Hematopoietic multipotent progenitor cell treated with erythropoietin and hydrocortisone succinate and interleukin-3 and kit ligand, for 17 days (in vitro differentiated cells): ENCODE results near the gene GRK4.

ENCODE experiments used
- DNase-seq: peaks from one replicate; pipeline ENCODE4 v3.0.0-alpha.2; 2015; ENCODE audit warnings: low spot score

Gene GRK4

DNA sequence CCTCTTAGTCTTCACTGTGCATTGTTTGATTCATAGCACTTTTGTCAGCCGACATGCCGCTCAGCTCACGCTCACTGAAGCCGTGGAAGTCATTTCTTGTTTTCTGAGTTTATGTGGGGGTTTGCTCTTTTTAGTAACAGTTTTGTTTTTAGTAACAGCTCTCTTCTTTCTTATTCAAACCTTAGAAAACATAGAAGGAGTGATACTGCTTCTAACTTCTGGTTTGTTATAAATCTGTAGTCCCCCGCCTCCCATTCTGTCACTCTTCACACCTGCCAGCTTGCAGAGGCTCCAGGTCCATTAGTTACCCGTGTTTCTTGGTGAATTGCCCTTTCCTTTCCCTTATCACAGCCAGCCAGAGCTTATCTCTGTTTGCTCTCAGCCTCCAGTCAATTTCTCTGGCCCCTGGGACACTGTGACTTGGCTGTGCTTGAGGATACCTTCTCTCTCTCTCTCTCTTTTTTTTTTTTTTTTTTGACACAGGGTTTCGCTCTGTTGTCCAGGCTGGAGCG is 50.5 kb downstream of the GRK4 start:
- DNase-seq = no peak

DNA sequence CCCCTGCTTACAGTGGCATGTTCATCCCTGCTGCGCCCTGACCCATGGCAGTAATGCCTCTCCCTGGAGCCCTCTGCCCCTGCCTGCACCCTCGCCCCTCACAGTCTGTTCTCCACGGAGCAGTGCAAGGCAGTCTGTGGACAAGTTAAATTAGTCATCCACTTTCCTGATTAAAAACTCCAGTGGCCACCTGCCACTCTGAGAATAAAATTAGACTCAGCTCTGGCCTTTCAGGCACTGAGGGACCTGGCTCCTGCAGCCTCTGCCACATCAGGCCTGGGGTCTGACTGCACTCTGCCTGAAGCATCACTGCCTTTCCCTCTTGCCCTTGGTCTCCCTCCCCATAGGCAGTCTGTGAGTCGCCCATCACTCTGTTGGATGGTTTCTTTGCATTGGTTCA is 53.6 kb downstream of the GRK4 start:
- DNase-seq = no peak

DNA sequence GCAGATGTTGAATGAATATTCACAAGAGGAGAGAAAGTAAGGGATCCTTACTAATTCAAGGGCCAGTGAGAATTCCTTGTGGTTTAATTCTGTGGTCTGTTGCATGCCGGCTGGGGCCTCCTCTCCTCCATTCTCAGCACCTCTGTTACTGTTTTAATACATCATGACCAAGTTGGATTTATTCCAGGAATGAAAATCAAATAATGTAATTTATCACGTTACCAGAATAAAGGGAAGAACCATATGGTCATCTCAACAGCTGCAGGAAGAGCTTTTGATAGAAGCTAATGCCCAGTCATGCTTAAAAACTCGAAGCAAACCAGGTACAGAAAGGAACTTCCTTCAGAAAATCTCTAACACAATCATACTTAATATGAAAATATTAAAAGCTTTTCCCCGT is 54.1 kb downstream of the GRK4 start:
- no peak for DNase-seq

DNA sequence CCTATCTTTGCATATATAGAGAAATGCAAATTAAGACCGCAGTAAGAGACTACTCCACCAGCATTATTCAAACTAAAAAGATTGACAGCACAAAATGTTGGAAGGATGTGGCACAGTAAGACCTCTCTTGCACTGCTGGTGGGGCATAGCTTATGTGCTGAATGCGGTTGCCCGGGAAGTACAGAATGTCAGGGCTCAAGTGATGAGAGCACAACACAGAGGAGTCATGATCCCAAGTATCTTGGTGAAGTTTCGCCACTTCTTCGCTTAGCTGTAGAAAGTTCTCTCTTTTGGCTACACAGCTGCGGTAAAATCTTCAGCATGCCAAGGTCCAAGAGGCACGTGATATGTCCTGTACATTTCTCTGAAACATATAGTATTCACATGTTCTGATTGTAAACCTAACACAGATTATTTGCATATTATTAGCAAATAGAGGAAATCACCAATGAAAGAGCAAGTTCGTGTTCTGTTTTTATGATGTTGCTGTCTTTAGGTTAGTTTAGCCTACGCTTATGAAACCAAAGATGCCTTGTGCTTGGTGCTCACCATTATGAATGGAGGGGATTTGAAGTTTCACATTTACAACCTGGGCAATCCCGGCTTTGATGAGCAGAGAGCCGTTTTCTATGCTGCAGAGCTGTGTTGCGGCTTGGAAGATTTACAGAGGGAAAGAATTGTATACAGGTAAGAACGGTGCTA is 55.9 kb downstream of the GRK4 start:
- no peak for DNase-seq

DNA sequence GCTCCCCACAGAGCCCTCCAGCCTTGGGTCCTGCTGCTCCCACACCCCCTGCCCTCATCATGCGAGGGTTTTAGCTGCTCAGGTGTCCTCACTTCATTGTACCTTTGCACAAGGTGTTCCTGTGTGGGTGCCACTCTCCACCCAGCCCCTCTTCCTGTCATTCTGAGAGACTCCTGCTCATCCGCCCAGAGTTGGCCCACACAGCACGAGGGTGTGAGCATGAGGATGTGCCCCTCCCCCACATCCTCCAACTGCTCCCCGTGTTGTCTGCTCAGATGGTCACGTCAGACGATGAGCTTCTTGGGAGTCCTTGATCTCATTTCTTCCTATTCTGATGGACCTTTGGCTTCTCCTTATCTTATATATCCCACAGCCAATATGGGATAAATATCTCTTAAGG is 57.8 kb downstream of the GRK4 start:
- DNase-seq = no peak

DNA sequence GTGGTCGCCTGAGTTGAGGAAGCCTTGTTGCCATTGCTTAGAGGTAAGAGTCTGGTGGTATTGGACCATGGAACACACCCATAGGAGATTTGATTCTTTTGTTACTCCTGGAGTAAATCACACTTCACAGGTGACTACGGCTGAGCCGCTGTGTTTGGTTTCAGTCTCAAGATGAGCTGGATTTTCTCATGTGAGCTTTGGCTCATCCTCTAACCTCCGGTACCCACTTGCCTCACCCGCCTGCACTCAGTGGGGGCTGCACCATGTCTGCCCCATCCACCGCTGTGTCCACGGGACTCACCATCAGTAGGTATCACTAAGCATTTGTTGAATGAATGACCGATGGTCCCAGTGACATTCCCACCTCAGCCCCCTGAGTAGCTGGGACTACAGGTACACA is 58.3 kb downstream of the GRK4 start:
- no peak for DNase-seq

DNA sequence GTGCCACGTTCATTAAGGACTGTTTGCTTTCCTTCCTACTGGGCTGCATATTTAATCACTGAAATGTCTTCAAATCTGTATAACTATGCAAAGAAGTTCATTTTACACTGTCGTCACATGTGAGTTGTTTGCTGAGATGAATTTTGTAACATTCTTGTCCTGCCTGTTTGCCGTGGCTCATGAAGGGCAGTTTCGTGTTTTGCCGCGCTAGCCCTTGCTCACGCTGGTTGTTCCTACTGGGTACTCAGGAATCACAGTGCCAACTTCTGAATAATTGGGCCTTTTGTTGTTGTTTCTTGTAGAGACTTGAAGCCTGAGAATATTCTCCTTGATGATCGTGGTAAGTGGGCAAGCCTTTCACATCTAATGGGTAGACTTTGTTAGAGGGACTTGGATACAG is 58.7 kb downstream of the GRK4 start:
- no peak for DNase-seq

DNA sequence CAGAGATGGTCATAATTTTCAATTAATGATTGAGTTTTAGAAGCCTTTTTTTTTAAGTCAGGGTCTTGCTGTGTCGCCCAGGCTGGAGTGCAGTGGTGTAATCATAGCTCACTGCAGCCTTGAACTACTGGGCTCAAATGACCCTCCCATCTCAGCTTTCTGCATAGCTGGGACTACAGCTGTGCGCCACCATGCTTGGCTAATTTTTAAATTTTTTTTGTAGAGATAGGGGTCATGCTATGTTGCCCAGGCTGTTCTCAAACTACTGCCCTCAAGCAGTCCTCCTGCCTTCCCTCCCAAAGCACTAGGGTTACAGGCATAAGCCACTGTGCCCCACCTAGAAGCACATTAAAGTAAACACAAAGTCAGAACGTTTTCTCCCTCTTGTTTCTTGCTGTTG is 59.3 kb downstream of the GRK4 start:
- DNase-seq = no peak

DNA sequence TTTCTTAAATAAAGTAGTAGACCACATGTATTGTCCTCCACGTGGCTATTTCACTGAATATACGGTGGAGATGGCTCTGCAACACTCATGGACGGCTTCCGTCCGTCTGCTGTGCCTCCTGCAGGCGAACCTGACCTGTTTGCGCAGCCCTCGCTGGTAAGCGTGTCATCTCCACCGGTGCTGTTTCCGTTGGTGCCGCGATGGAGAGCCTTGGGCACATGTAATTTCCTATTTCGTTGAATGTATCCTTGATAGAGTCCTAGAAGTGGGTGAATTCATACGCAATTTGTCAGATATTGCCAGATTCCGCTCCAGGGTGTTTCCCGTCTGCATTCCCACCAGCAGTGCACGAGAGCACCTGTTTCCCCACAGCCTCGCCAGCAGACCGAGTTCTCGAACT is 62.5 kb downstream of the GRK4 start:
- DNase-seq = no peak

DNA sequence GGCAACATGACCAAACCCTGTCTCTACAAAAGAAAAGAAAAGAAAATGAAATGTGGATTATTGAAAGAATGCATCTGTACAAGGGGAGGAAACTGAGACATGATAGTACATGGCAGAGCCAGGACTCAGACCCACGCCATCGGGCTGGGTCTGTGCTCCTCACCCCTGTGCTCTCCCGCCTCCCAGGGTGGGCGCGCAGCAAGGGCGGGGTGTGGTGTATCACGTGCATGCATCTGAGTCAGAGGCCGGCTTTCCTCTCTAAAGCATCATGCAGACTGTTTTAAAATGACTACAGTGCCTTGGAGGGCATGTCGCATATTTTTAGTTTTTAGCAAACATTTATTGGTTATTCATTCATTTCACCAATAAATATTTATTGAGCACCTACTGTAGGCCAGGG is 63.2 kb downstream of the GRK4 start:
- no peak for DNase-seq

DNA sequence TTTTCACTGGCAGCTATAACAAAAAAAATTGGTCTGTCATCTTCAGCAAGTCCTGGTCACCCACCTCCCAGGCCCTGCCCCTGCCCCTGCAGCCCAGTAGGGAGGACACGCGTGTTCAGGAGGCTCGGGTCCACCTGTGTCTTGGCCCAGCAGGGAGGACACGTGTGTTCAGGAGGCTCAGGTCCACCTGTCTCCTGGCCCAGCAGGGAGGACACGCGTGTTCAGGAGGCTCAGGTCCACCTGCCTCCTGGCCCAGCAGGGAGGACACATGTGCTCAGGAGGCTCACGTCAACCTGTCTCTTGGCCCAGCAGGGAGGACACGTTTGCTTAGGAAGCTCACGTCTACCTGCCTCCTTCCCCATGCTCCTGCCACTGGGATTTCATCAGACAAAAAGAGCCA is 66.1 kb downstream of the GRK4 start:
- DNase-seq = no peak

DNA sequence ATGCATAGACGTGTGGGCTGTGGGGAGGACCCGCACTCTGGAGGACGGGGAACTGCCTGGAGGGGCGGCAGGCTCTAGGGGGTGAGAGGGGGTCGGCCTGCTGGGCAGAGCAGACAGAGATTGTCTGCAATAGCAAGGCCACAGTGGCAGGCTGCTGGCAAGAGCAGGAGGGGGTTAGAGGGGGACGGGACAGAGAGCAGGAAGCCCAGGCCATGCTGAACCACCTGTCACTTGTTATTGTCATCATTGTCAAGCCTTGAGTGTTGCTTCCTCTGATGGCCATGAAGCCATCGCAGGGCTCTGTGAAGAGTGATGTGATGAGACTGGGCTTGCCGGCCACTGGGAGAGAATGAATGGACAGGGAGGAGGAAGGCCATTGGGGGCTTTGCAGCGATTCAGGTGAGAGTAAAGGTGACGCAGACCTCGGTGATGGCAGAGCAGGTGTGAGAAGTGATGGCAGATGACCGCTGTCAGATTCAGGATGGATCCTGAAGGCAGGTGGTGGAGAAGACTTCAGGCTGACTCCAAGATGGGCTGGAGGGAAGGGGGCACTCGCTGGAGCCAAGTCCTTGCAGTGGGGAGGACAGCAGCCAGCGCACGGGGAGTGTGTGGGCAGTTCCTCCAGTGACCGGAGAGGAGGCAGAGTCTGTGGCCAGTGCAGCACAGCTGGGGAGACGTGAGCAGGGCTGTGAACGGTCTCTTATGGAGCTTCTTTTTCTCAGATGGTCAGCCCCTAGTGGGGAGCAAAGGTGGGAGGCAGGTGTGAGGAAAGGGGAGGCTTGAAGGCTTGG is 67.4 kb downstream of the GRK4 start:
- DNase-seq = no peak

DNA sequence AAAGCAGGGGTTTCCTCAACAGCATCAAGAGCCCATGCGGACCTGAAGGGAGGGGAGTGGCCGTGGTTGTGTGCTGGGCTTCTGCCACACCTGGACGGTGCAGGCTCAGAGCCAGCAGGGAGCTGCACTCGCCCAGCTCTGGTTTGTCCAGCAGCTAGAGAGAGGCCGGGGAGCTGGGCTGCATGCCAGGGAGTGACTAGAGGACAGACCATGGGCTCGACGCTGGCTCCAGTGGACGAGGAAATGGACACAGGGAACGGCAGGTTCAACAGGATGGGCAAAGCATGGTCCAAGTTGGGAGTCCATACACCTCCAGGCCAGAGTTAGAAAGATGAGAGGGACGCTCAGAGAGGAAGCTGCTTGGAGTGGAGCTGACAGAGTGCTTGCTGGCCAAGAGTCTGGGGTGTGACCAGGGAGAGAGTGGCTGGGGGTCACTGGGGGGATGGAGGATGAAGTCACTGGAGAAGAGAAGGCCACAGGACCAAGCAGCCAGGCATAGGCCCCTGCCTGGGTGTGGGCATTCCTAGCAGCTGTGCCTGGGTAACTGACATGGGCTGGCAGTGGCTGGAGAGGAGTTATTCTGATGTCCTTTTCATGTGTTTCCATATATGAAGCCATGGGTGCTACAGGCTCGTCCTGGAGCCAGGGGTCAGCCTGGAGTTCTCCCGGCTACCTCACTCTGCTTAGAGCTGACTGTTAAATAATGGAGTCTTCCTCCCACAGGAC is 68.1 kb downstream of the GRK4 start:
- no peak for DNase-seq

DNA sequence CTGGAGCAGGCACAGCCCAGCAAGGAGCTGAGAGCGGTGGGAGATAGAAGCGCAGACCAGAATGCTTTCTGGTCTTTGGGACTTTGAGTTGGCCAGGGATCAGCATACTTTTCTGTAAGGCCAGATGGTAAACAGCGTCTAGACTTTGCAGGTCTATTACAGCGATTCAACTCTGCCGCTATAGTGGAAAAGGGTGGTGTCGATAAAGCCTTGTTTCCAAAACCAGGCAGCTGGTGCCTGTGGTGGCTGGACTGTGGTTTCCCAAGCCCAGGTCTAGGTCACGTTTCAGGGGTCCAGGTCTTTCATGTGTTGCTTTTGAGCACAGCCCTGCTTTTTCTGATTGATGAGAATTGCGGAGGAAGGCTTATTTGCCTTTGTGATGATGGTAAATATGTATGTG is 70.9 kb downstream of the GRK4 start:
- DNase-seq = no peak

DNA sequence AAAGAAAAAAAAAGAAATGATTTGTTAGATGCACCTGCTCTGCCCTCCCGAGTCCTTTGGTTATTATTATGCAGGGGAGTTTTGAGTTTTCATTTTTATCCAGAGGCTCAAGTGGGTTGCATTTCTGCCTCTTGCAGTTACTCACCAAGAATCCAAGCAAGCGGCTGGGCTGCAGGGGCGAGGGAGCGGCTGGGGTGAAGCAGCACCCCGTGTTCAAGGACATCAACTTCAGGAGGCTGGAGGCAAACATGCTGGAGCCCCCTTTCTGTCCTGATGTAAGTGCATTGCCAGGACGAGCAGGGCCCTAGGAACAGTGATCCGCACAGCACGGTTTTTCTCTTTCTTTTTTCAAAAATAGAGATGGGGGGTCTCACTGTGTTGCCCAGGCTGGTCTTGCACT is 71.9 kb downstream of the GRK4 start:
- no peak for DNase-seq

DNA sequence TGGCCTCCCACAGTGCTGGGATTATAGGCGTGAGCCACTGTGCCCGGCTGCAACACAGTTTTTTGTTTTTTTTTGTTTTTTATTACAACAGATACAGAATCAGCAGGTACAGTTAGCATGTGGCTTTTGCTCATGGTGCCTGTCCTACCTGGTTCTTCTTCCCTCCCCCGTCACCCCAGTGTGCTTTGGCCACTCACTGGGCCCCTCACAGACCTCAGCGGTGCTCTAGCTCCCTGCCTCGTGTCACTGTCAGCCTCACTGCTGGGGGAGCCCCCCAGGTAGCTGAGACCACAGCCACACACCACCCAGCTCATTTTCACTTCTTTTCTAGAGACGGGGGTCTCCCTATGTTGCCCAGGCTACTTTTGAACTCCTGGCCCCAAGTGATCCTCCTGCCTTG is 72.3 kb downstream of the GRK4 start:
- DNase-seq = no peak

DNA sequence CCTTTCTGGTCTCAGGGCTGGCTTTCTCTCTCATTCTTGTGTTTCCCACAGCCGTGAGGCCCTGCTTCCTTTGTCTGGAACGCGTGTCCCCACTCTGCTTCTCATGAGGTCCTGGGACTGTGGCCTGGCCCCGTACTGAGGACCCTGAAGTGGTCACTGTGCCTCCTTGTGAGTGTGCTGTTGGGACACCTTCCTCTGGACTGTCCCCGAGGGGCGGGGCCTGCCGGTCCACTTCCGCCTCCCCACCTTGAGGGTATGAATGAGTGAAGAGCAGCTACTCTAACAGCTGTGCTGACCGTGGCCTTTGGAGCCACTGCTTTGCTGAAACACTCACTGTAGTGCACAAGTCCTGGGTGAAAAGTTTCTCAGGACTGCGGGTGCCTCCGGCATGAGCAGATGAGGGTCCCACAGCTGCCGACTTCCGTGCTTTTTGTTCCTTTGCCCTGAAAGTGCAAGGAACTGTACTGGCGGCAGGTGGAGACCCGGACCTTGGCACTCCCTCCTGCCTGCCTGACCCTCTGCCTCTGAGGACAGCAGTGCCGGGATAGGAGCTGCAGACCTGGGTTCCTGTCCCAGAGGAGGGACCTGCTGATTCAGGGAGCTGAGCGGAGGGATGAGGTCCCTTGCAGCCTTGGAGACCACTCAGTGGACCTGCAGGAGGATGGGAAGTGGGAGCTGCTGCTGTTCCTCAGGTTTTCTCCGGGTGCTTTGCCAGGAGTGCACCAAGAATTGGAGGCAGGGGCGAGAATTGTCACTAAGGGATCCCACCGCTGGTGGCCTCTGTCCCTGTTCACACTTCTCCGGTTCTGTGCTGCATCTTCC is 73.0 kb downstream of the GRK4 start:
- DNase-seq = no peak

DNA sequence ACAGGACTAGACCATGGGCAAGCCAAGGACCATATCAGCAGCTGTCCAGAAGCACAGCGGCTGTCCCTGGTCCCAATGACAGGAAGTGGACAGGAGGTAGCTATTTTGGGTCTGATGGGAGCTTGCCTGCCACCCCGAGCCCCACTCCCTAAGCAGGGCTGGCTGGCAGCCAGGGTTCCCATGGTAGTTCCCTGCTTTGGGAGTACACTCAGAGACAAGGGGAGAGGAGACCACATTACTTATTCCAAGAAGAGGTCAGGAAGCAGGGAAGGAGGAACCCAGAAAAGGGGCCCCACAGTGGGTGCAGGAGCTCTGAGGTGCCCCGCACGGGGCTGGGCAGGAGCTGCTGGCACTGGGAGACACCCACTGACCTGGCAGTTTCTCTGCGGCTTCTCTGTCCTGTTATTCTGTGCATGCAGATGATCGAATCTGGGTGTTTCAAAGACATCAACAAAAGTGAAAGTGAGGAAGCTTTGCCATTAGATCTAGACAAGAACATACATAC is 74.6 kb downstream of the GRK4 start:
- no peak for DNase-seq

DNA sequence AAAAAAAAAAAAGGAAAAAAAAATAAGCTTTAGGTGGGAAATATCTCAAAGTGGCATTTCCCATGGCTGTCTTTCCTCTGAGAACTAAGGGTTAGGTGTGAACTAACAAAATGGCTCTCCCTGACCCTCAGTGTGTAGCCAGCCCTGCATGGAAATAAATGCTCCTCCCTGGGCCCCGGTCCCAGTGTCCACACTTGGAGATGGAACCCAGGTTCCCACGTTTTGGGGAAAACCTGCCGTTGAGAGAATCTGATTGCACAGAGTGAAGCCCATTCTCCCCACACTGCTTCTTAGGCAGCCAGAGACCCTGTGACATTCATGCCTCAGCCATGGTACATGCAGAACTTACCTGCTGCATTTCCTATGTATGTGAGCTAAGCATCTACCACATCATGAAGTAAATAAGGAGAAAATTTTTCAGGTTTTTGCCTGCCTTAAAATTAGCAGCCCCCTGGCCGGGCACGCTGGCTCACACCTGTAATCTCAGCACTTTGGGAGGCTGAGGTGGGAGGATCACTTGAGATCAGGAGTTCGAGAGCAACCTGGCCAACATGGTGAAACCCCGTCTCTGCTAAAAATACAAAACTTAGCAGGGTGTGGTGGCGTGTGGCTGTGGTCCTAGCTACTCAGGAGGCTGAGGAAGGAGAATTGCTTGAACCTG is 76.5 kb downstream of the GRK4 start:
- no peak for DNase-seq

DNA sequence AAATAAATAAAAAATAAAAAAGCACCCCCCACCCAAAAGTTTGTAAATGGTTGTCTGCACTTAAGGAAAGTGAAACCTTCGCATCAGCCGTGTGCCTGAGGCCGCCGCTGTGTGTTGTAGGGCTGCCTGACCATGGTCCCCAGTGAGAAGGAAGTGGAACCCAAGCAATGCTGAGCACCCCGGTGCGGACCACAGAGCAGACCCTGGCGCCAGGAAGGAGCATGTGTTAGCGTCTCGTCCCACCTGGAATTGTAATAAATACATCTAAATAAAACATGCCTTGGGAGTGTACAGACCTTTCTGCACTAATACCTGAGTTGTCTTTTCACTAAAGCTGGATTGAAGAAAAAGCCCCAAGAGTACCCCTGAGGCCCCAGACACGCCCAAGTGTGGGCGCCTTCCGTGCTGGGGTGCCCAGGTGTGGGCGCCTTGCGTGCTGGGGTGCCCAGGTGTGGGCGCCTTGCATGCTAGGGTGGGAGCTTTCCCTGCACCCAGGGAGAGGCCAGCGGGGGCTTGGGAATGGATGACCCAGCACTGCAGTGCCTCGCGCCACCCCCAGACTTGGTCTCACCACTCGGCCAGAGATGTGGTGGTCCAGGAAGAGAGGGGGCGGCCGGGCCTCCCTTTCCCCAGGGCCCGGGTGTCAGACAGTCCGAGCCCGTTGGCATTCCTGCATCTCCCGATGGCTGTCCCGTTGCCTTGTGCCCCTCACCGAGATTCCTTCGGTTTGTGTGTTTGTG is 77.3 kb downstream of the GRK4 start:
- DNase-seq = no peak
